ENCODE results near the gene NEU1.
"Not testable (repeated sequence)": the region's sequence is repeated elsewhere in the genome, so short reads cannot be mapped to it uniquely, and the experiment has no call there.

The NEU1 gene

DNA sequence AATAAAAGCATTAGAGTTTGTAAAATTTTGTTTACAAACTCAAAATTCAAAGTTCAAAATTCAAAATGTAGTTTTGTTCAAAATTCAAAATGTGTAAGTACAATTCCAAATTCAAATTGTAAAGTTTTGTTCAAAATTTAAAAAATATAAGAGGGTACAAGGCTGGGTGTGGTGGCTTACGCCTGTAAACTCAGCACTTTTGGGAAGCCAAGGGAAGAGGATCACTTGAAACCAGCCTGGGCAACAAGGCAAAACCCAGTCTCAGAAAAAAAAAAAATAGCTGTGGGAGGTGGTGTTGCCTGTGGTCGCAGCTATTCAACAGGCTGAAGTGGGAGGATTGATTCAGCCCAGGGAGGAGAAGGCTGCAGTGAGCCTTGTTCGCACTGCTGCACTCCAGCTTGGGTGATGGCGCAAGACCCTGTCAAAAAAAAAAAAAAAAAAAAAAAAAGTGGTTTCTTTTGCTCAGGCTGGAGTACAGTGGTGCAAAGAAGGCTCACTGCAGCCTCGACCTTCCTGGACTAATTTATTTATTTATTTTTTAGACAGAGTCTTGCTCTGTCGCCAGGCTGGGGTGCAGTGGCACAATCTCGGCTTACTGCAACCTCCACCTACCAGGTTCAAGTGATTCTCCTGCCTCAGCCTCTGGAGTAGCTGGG is 44.7 kb upstream of the NEU1 start:
- H3K79me2 ChIP-seq, result no peaks in the 10 kb centered on the region
- no peaks in the 10 kb centered on the region for H3K9me3 ChIP-seq (ENCODE audit: control insufficient read depth, low read length)
- no peak overlapping the region for H2AFZ ChIP-seq
- TF ChIP-seq, protein P1, sequence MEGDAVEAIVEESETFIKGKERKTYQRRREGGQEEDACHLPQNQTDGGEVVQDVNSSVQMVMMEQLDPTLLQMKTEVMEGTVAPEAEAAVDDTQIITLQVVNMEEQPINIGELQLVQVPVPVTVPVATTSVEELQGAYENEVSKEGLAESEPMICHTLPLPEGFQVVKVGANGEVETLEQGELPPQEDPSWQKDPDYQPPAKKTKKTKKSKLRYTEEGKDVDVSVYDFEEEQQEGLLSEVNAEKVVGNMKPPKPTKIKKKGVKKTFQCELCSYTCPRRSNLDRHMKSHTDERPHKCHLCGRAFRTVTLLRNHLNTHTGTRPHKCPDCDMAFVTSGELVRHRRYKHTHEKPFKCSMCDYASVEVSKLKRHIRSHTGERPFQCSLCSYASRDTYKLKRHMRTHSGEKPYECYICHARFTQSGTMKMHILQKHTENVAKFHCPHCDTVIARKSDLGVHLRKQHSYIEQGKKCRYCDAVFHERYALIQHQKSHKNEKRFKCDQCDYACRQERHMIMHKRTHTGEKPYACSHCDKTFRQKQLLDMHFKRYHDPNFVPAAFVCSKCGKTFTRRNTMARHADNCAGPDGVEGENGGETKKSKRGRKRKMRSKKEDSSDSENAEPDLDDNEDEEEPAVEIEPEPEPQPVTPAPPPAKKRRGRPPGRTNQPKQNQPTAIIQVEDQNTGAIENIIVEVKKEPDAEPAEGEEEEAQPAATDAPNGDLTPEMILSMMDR (IDR thresholded peaks at IDR 0.05), result no peak
- peaks cover 5% of the 10 kb centered on the region for H3K4me1 ChIP-seq
- H3K36me3 ChIP-seq (ENCODE audit: control insufficient read depth, insufficient read depth, low read length), result no peaks in the 10 kb centered on the region
- no peak overlapping the region for H3K9ac ChIP-seq
- H3K27me3 ChIP-seq (ENCODE audit: control insufficient read depth, insufficient read depth, low read length), result no peaks in the 10 kb centered on the region
- no peak overlapping the region for H3K4me2 ChIP-seq (ENCODE audit: low read length)
- H3K4me3 ChIP-seq (ENCODE audit: low read depth, low read length), result no peak overlapping the region
- H3K27ac ChIP-seq, result no peak overlapping the region

DNA sequence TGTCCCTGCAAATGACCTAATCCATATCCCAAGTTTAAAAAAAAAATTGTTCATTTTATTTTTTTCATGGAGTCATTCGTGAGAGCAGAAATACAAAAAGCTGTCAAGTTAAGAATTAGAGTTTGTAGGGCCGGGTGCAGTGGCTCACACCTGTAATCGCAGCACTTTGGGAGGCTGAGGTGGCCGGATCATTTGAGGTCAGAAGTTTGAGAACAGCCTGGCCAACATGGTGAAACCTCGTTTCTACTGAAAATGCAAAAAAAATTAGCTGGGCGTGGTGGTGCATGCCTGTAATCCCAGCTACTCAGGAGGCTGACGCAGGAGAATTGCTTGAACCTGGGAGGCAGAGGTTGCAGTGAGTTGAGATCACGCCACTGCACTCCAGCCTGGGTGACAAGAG is 44.1 kb upstream of the NEU1 start:
- not testable (repeated sequence) for H3K4me2 ChIP-seq (ENCODE audit: low read length); H3K4me1 ChIP-seq; H3K27me3 ChIP-seq (ENCODE audit: control insufficient read depth, insufficient read depth, low read length); H3K79me2 ChIP-seq; H3K9me3 ChIP-seq (ENCODE audit: control insufficient read depth, low read length); H3K27ac ChIP-seq; H2AFZ ChIP-seq; H3K36me3 ChIP-seq (ENCODE audit: control insufficient read depth, insufficient read depth, low read length); H3K4me3 ChIP-seq (ENCODE audit: low read depth, low read length); H3K9ac ChIP-seq

DNA sequence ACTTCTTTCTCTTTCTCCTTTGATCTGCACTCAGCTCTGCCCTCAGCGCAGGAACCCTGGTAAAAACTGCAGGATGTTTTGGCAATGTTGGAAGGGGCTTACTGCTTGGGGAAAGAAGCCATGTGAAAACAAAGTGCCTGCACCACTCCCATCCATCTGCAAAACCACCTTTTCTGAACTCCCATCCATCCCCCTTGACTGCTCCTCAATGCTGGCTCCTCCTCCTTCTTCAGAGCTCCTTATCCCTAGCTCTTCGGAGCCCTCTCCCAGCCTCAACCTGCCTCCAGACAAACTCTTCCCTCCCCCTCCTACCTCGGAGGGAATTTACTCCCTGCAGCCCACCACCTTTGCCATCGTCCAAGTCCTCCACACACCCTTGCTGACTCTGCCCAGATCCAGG is 43.5 kb upstream of the NEU1 start:
- no peaks in the 10 kb centered on the region for H3K9me3 ChIP-seq (ENCODE audit: control insufficient read depth, low read length)

DNA sequence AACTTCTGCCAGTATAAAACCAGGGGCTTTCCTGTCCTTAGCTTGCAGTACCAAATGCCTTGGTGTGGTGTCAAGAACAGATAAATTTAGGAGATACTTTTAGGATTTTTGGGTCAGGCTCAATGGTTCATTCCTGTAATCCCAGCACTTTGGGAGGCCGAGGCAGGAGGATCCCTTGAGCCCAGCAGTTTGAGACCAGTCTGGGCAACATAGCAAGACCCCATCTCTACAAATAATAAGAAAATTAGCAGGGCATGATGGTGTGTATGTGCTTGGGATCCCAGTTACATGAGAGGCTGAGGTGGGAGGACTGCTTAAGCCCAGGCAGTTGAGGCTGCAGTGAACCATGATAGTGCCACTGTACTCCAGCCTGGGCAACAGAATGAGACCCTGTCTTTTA is 42.4 kb upstream of the NEU1 start:
- Histone ChIP-seq H3K4me1 (peaks cover 5% of the 10 kb centered on the region), H3K9ac (no peak overlapping the region), H3K4me3 (ENCODE audit: low read depth, low read length) (no peak overlapping the region), H3K79me2 (no peaks in the 10 kb centered on the region), H3K36me3 (ENCODE audit: control insufficient read depth, insufficient read depth, low read length) (no peaks in the 10 kb centered on the region), H3K4me2 (ENCODE audit: low read length) (no peak overlapping the region), H3K9me3 (ENCODE audit: control insufficient read depth, low read length) (no peaks in the 10 kb centered on the region), H3K27ac (no peak overlapping the region), H3K27me3 (ENCODE audit: control insufficient read depth, insufficient read depth, low read length) (no peaks in the 10 kb centered on the region), H2AFZ (no peak overlapping the region)
- TF ChIP-seq, protein P1 (IDR thresholded peaks at IDR 0.05), result no peak

More for the DNA sequence above, 43.5 kb upstream of the NEU1 start:
- Histone ChIP-seq H3K4me1 (peaks cover 5% of the 10 kb centered on the region), H3K36me3 (ENCODE audit: control insufficient read depth, insufficient read depth, low read length) (no peaks in the 10 kb centered on the region), H3K27me3 (ENCODE audit: control insufficient read depth, insufficient read depth, low read length) (no peaks in the 10 kb centered on the region), H3K9ac (no peak overlapping the region), H3K4me3 (ENCODE audit: low read depth, low read length) (no peak overlapping the region), H2AFZ (no peak overlapping the region), H3K79me2 (no peaks in the 10 kb centered on the region), H3K4me2 (ENCODE audit: low read length) (no peak overlapping the region), H3K27ac (no peak overlapping the region)
- TF ChIP-seq, protein P1 (IDR thresholded peaks at IDR 0.05), result no peak

DNA sequence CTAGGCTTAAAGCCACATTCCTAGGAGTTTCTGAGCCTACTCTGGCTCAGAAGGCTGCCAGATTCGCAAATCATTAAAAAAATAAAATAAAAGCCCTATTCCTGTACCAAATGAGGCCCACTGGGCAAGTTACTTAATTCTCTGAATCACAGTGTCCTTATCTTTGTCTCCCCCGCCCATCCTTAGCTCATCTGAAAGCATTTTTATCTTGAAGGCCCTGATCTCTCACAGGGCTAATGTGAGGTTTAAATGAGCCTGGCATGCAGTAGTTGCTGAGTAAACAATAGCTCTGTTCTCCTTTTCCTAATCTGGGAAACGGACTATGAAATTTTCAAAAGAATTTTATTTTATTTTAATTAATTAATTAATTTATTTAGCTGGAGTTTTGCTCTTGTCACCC is 41.3 kb upstream of the NEU1 start:
- Histone ChIP-seq H3K27ac (no peak overlapping the region), H3K4me2 (ENCODE audit: low read length) (no peak overlapping the region), H2AFZ (no peak overlapping the region), H3K36me3 (ENCODE audit: control insufficient read depth, insufficient read depth, low read length) (no peaks in the 10 kb centered on the region), H3K27me3 (ENCODE audit: control insufficient read depth, insufficient read depth, low read length) (no peaks in the 10 kb centered on the region), H3K4me1 (peaks cover 5% of the 10 kb centered on the region), H3K9ac (no peak overlapping the region), H3K9me3 (ENCODE audit: control insufficient read depth, low read length) (no peaks in the 10 kb centered on the region), H3K79me2 (no peaks in the 10 kb centered on the region), H3K4me3 (ENCODE audit: low read depth, low read length) (no peak overlapping the region)
- TF ChIP-seq, protein P1 (IDR thresholded peaks at IDR 0.05), result no peak
